ENCODE data around the gene DLG2.

DNA sequence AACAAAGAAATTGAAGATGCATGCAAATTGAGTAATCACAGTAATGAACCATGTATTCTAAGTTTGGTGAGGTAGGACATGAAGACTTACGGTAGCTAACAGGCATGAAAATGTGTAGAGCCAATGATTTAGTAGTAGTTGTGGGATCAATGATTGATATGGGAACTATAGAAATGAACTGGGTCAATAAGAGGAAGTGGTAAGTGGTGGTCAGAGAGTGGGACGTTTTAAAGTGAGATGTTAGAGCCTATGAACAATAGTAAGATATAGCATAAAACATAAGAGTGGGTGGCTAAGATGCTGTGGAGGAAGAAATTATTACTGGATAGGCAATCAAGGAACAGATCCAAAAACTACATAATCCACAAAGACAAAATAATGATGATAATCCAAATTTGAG is 45.0 kb downstream of the DLG2 start:
- TF ChIP-seq TAF1 (conservative IDR thresholded peaks at IDR 0.05) (no peak), JUND (IDR thresholded peaks at IDR 0.05) (no peak), GABPA (IDR thresholded peaks at IDR 0.05 in 1 of 2, conservative IDR thresholded peaks at IDR 0.05 in 1 of 2) (no peak), YY1 (IDR thresholded peaks at IDR 0.05) (no peak), EGR1 (IDR thresholded peaks at IDR 0.05; ENCODE audit: low read depth in 2 of 2) (no peak), RAD21 (IDR thresholded peaks at IDR 0.05) (no peak), FOXA1 (IDR thresholded peaks at IDR 0.05) (no peak)
- TF ChIP-seq, protein P1, sequence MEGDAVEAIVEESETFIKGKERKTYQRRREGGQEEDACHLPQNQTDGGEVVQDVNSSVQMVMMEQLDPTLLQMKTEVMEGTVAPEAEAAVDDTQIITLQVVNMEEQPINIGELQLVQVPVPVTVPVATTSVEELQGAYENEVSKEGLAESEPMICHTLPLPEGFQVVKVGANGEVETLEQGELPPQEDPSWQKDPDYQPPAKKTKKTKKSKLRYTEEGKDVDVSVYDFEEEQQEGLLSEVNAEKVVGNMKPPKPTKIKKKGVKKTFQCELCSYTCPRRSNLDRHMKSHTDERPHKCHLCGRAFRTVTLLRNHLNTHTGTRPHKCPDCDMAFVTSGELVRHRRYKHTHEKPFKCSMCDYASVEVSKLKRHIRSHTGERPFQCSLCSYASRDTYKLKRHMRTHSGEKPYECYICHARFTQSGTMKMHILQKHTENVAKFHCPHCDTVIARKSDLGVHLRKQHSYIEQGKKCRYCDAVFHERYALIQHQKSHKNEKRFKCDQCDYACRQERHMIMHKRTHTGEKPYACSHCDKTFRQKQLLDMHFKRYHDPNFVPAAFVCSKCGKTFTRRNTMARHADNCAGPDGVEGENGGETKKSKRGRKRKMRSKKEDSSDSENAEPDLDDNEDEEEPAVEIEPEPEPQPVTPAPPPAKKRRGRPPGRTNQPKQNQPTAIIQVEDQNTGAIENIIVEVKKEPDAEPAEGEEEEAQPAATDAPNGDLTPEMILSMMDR (IDR thresholded peaks at IDR 0.05; ENCODE audit: low read depth, low read length, missing input control): no peak
- TF ChIP-seq, protein P2, sequence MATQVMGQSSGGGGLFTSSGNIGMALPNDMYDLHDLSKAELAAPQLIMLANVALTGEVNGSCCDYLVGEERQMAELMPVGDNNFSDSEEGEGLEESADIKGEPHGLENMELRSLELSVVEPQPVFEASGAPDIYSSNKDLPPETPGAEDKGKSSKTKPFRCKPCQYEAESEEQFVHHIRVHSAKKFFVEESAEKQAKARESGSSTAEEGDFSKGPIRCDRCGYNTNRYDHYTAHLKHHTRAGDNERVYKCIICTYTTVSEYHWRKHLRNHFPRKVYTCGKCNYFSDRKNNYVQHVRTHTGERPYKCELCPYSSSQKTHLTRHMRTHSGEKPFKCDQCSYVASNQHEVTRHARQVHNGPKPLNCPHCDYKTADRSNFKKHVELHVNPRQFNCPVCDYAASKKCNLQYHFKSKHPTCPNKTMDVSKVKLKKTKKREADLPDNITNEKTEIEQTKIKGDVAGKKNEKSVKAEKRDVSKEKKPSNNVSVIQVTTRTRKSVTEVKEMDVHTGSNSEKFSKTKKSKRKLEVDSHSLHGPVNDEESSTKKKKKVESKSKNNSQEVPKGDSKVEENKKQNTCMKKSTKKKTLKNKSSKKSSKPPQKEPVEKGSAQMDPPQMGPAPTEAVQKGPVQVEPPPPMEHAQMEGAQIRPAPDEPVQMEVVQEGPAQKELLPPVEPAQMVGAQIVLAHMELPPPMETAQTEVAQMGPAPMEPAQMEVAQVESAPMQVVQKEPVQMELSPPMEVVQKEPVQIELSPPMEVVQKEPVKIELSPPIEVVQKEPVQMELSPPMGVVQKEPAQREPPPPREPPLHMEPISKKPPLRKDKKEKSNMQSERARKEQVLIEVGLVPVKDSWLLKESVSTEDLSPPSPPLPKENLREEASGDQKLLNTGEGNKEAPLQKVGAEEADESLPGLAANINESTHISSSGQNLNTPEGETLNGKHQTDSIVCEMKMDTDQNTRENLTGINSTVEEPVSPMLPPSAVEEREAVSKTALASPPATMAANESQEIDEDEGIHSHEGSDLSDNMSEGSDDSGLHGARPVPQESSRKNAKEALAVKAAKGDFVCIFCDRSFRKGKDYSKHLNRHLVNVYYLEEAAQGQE (IDR thresholded peaks at IDR 0.05): no peak
- TF ChIP-seq, protein P3, sequence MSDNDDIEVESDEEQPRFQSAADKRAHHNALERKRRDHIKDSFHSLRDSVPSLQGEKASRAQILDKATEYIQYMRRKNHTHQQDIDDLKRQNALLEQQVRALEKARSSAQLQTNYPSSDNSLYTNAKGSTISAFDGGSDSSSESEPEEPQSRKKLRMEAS (IDR thresholded peaks at IDR 0.05): no peak
- TF ChIP-seq, protein P4, sequence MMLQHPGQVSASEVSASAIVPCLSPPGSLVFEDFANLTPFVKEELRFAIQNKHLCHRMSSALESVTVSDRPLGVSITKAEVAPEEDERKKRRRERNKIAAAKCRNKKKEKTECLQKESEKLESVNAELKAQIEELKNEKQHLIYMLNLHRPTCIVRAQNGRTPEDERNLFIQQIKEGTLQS (IDR thresholded peaks at IDR 0.05): no peak
